ENCODE results near the gene DCP1B.

DCP1B gene

DNA sequence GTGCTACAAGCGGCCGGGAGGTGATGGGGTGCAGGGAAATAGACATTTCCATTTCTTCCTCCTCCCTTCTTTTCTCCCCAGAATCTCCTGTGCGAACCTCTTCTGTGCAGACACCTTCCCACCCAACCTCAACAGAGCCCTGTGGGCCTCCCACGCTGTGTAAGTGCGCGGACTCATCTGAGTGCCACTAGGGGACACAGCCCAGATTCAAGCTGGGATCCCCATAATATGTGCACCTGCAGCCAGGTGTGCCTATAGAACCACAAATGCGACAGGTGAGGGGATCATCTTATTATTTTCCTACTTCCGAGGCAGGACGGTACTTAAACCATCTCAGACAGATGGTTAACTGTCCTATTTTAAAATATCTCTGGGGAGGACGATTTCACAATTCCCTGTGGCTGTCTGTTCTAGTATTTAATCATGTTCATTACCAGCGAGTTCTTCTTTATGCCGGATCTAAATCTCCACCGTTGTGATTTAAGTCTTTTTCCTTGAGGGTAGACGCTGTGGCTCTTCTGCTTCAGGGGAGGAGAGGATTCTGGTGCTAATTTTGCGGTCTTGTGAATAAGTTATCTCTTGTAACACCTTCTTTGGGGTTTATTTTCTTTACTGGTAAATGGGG, 31.3 kb upstream of the DCP1B start:
- H3K4me1 ChIP-seq (ENCODE audit: control insufficient read depth in 1 of 2, insufficient read depth in 2 of 2, low read length in 2 of 2): peaks cover 0 to 7% of the 10 kb centered on the region in 2 donors
- no peaks in the 10 kb centered on the region for H3K36me3 ChIP-seq (ENCODE audit: control insufficient read depth in 1 of 2, insufficient read depth in 2 of 2, low read length in 2 of 2)
- H3K4me3 ChIP-seq (ENCODE audit: low read depth in 1 of 2, low read length in 2 of 2): peak overlapping the region; percentile 58 to 63
- H3K9me3 ChIP-seq (ENCODE audit: control insufficient read depth in 1 of 2, low read length in 2 of 2): no peaks in the 10 kb centered on the region
- H3K27ac ChIP-seq (ENCODE audit: low read length): no peak overlapping the region
- H3K27me3 ChIP-seq (ENCODE audit: low read depth, low read length): no peaks in the 10 kb centered on the region

DNA sequence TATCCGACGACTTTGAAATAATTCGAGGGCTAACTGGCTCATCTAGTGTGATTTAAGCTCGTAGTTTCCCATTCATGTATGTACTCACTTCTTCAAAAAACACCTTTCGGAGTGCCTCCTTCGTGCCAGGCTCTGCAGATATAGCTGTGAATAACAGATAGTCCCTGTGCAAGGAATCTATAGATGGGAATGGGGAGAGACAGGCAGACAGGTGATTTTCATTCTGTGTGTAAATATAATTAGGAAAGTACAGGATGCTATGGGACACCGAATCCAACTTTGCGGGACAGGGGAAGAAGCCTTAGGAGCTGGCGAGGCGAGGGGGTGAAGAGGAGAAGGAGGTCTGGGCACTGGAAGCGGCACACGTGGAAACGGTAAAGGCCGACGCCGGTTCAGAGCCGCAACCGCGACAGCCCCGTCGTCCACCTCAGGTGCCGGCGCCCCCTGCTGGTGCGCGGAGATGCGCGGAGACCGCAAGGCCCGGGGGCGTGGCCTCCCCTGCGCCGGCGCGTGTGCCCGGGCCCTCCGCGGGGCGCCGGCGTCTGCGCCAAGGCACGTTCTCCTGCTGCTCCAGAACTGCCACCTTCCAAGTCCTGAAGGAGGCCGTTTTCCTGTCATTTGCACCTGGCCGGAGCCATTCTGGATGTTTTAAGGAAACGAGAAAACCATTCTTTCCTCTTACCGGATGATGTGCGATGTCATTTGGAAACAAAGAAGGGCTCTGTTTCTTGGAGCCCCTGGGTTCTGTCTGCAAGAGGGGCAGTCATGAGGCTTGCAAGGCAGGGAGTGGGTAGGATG, 30.6 kb upstream of the DCP1B start:
- H3K4me3 ChIP-seq (ENCODE audit: low read depth in 1 of 2, low read length in 2 of 2): peak overlapping the region; percentile 58 to 63
- no peaks in the 10 kb centered on the region for H3K27me3 ChIP-seq (ENCODE audit: low read depth, low read length)
- H3K36me3 ChIP-seq (ENCODE audit: control insufficient read depth in 1 of 2, insufficient read depth in 2 of 2, low read length in 2 of 2): no peaks in the 10 kb centered on the region
- peaks cover 0 to 7% of the 10 kb centered on the region in 2 donors for H3K4me1 ChIP-seq (ENCODE audit: control insufficient read depth in 1 of 2, insufficient read depth in 2 of 2, low read length in 2 of 2)
- H3K9me3 ChIP-seq (ENCODE audit: control insufficient read depth in 1 of 2, low read length in 2 of 2): no peaks in the 10 kb centered on the region
- no peak overlapping the region for H3K27ac ChIP-seq (ENCODE audit: low read length)

DNA sequence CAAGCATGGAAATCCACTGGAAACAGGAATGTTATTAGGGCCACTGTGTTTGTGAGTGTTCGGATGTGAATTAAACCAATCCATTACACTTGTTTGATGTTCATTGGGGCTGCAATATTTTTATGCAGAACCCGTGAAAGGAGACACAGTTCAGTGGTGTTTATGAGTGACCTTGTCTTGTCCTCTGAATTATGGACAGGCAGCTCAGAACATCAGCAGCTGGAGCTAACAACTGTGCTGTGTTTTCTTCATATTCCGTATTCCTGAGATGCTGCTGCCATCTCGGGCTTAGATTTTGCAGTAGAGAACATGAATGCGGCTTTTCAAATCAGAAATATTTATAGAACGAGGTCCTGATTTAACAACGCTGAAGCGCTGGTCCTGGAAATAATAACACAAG, 28.2 kb upstream of the DCP1B start:
- Histone ChIP-seq H3K27me3 (ENCODE audit: low read depth, low read length) (no peaks in the 10 kb centered on the region), H3K4me3 (ENCODE audit: low read depth in 1 of 2, low read length in 2 of 2) (no peak overlapping the region), H3K9me3 (ENCODE audit: control insufficient read depth in 1 of 2, low read length in 2 of 2) (no peaks in the 10 kb centered on the region), H3K27ac (ENCODE audit: low read length) (no peak overlapping the region), H3K4me1 (ENCODE audit: control insufficient read depth in 1 of 2, insufficient read depth in 2 of 2, low read length in 2 of 2) (peaks cover 0 to 7% of the 10 kb centered on the region in 2 donors), H3K36me3 (ENCODE audit: control insufficient read depth in 1 of 2, insufficient read depth in 2 of 2, low read length in 2 of 2) (no peaks in the 10 kb centered on the region)

DNA sequence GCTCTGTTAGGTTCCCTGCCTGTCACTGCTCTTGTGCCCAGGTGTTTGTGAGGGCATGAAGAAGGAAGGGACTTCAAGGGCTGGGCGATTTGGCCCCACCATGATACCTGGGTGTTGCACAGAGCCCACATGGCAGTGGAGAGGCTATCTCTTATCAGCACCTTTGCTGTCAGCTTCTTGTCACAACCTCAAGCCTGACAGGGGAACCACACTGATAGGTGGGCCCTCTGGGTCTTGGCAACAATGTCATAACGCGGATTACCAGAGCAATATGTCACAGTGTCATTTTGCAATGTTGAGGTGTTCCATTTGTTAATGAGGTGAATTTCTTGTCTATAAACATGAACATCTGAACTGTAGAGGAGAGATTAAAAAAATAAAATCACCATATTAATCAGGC, 25.6 kb upstream of the DCP1B start:
- Histone ChIP-seq H3K4me3 (ENCODE audit: low read depth in 1 of 2, low read length in 2 of 2) (no peak overlapping the region), H3K4me1 (ENCODE audit: control insufficient read depth in 1 of 2, insufficient read depth in 2 of 2, low read length in 2 of 2) (no peaks in the 10 kb centered on the region), H3K27ac (ENCODE audit: low read length) (no peak overlapping the region), H3K9me3 (ENCODE audit: control insufficient read depth in 1 of 2, low read length in 2 of 2) (no peaks in the 10 kb centered on the region), H3K27me3 (ENCODE audit: low read depth, low read length) (no peaks in the 10 kb centered on the region), H3K36me3 (ENCODE audit: control insufficient read depth in 1 of 2, insufficient read depth in 2 of 2, low read length in 2 of 2) (no peaks in the 10 kb centered on the region)

DNA sequence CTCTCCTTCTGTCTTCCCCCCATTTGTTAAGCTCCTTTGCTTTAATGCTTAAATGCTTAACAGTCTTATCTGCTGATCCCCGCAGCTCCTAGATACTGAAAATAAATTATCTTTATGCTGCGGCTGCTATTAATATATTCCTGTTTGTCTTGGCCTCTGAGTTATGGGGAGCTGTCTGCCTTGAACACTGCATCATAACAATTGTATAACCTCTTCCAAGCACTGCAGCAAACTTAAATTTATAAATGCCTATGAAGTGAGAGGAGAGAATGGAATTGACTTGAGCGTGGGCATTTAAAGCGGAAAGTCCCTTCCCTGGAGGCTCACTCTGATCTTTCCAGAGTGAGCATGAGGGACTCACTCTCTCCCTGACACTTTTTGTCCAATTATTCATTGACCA, 23.1 kb upstream of the DCP1B start:
- Histone ChIP-seq H3K4me1 (ENCODE audit: control insufficient read depth in 1 of 2, insufficient read depth in 2 of 2, low read length in 2 of 2) (no peaks in the 10 kb centered on the region), H3K9me3 (ENCODE audit: control insufficient read depth in 1 of 2, low read length in 2 of 2) (no peaks in the 10 kb centered on the region), H3K4me3 (ENCODE audit: low read depth in 1 of 2, low read length in 2 of 2) (no peak overlapping the region), H3K27me3 (ENCODE audit: low read depth, low read length) (no peaks in the 10 kb centered on the region), H3K36me3 (ENCODE audit: control insufficient read depth in 1 of 2, insufficient read depth in 2 of 2, low read length in 2 of 2) (no peaks in the 10 kb centered on the region), H3K27ac (ENCODE audit: low read length) (peak overlapping the region; percentile 22)

DNA sequence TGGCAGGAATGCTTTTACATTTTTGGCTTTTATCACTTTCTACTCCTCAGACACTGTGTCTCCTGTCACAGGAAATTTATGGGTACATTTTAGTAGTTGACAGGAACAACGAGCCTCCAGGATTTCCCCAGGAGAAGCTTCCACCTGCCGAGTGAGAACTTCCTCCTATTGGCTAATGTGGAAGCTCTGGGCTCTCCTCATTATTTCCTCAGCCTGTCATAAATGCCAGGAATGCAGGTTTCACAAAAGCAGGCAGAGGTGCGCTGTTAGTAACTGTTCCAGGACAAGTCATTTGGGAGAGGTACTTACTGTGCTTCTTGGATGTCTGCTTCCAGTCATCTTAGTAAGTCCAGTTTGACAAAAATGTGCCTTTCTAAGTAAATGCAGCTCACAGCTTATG, 19.1 kb upstream of the DCP1B start:
- H3K4me1 ChIP-seq (ENCODE audit: control insufficient read depth in 1 of 2, insufficient read depth in 2 of 2, low read length in 2 of 2): no peaks in the 10 kb centered on the region
- H3K27ac ChIP-seq (ENCODE audit: low read length): no peak overlapping the region
- no peak overlapping the region for H3K4me3 ChIP-seq (ENCODE audit: low read depth in 1 of 2, low read length in 2 of 2)
- no peaks in the 10 kb centered on the region for H3K36me3 ChIP-seq (ENCODE audit: control insufficient read depth in 1 of 2, insufficient read depth in 2 of 2, low read length in 2 of 2)
- no peaks in the 10 kb centered on the region for H3K9me3 ChIP-seq (ENCODE audit: control insufficient read depth in 1 of 2, low read length in 2 of 2)
- no peaks in the 10 kb centered on the region for H3K27me3 ChIP-seq (ENCODE audit: low read depth, low read length)

DNA sequence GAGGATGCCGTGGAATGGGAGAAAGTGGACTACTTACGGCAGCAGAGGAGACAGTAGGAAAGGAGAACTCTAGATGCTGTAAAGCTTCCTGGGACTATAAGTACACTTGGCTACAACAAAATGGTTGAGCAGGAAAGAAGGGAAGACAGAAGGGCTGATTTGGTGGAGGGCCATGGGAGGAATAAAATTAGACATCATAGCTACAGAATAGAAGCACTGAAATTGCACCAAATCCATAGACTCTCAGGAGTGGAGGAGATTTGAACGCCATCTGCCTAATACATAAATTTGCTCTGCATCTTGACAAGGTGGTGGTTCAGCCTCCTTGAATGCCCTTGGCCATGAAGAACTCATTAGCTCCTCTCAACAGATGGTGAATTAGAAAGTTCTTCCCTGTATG, 16.3 kb upstream of the DCP1B start:
- Histone ChIP-seq H3K9me3 (ENCODE audit: control insufficient read depth in 1 of 2, low read length in 2 of 2) (no peaks in the 10 kb centered on the region), H3K36me3 (ENCODE audit: control insufficient read depth in 1 of 2, insufficient read depth in 2 of 2, low read length in 2 of 2) (no peaks in the 10 kb centered on the region), H3K4me3 (ENCODE audit: low read depth in 1 of 2, low read length in 2 of 2) (no peak overlapping the region), H3K27me3 (ENCODE audit: low read depth, low read length) (no peaks in the 10 kb centered on the region), H3K27ac (ENCODE audit: low read length) (no peak overlapping the region), H3K4me1 (ENCODE audit: control insufficient read depth in 1 of 2, insufficient read depth in 2 of 2, low read length in 2 of 2) (peaks cover 0 to 3% of the 10 kb centered on the region in 2 donors)

DNA sequence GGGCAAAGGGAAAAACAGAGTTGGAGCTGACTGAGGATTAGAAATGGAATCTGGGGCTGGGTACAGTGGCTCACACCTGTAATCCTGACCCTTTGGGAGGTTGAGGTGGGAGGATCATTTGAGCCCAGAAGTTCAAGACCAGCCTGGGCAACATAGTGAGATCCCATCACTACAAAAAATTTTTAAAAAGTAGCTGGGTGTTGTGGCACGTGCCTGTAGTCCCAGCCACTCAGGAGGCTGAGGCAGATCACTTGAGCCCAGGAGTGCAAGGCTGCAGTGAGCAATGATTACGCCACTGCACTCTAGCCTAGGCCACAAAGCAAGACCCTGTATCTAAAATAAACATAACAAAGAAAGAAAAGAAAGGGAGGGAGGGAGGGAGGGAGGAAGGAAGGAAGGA, 14.9 kb upstream of the DCP1B start:
- no peak overlapping the region for H3K27ac ChIP-seq (ENCODE audit: low read length)
- H3K27me3 ChIP-seq (ENCODE audit: low read depth, low read length): no peaks in the 10 kb centered on the region
- H3K9me3 ChIP-seq (ENCODE audit: control insufficient read depth in 1 of 2, low read length in 2 of 2): no peaks in the 10 kb centered on the region
- peaks cover 6 to 7% of the 10 kb centered on the region in 2 donors for H3K4me1 ChIP-seq (ENCODE audit: control insufficient read depth in 1 of 2, insufficient read depth in 2 of 2, low read length in 2 of 2)
- no peak overlapping the region for H3K4me3 ChIP-seq (ENCODE audit: low read depth in 1 of 2, low read length in 2 of 2)
- H3K36me3 ChIP-seq (ENCODE audit: control insufficient read depth in 1 of 2, insufficient read depth in 2 of 2, low read length in 2 of 2): no peaks in the 10 kb centered on the region

DNA sequence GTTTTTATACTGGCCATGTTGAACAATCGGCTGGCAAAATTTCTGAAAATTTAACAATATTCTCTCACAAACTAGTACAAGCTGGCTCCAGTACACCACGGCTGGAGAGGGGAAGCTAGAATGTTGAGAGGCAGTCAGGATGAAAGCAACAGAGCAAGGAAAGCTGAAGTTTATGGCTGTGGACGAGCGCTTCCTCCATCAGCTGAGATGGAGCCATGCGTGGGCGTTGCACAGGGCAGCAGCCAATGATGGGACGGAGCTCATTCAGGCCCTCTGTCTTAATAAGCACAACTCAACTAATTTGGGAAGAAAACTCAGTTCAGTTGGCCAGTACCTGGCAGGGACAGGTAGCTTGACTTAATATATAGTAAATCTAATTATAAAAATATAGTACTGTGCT, 14.1 kb upstream of the DCP1B start:
- Histone ChIP-seq H3K27ac (ENCODE audit: low read length) (no peak overlapping the region), H3K4me3 (ENCODE audit: low read depth in 1 of 2, low read length in 2 of 2) (no peak overlapping the region), H3K4me1 (ENCODE audit: control insufficient read depth in 1 of 2, insufficient read depth in 2 of 2, low read length in 2 of 2) (peaks cover 7 to 14% of the 10 kb centered on the region in 2 donors), H3K36me3 (ENCODE audit: control insufficient read depth in 1 of 2, insufficient read depth in 2 of 2, low read length in 2 of 2) (no peaks in the 10 kb centered on the region), H3K27me3 (ENCODE audit: low read depth, low read length) (no peaks in the 10 kb centered on the region), H3K9me3 (ENCODE audit: control insufficient read depth in 1 of 2, low read length in 2 of 2) (no peaks in the 10 kb centered on the region)

DNA sequence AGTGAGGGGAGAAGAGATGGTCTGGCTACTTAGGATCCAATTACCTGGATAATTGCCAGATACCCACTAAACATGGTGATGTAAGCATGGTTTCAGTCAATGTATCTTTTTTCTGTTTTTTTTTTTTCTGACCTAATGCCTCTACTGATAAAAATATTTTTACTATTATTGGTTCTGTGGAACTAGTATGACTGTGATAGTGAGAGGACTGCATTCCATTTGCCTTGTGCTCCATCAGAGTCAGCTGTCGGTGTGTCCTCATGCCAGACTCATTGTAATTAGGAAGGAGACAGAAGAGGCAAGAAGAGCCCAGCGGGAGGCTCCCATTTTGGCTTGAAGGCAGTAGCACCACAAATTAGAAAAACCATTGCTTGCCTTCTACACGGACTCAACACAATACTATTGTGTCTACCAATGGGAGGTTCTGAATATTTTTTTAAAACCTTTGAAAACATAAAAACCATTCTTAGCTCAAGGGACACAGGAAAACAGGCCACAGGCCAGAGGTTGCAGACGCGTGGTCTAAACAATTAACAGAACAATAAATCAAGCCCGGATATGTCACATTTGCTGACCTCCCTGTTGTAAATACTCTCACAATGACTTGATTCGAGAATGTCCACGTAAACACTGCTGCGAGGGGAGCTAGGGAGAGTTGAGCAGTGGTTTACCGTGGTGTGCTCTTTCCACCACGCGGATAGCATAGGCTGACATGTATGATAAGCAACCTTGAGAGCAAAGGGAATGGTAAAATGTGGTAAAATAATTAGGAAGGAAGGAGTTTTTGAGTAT, 13.5 kb upstream of the DCP1B start:
- Histone ChIP-seq H3K4me3 (ENCODE audit: low read depth in 1 of 2, low read length in 2 of 2) (no peak overlapping the region), H3K4me1 (ENCODE audit: control insufficient read depth in 1 of 2, insufficient read depth in 2 of 2, low read length in 2 of 2) (peaks cover 7 to 20% of the 10 kb centered on the region in 2 donors), H3K27ac (ENCODE audit: low read length) (no peak overlapping the region), H3K9me3 (ENCODE audit: control insufficient read depth in 1 of 2, low read length in 2 of 2) (no peaks in the 10 kb centered on the region), H3K36me3 (ENCODE audit: control insufficient read depth in 1 of 2, insufficient read depth in 2 of 2, low read length in 2 of 2) (no peaks in the 10 kb centered on the region), H3K27me3 (ENCODE audit: low read depth, low read length) (no peaks in the 10 kb centered on the region)

DNA sequence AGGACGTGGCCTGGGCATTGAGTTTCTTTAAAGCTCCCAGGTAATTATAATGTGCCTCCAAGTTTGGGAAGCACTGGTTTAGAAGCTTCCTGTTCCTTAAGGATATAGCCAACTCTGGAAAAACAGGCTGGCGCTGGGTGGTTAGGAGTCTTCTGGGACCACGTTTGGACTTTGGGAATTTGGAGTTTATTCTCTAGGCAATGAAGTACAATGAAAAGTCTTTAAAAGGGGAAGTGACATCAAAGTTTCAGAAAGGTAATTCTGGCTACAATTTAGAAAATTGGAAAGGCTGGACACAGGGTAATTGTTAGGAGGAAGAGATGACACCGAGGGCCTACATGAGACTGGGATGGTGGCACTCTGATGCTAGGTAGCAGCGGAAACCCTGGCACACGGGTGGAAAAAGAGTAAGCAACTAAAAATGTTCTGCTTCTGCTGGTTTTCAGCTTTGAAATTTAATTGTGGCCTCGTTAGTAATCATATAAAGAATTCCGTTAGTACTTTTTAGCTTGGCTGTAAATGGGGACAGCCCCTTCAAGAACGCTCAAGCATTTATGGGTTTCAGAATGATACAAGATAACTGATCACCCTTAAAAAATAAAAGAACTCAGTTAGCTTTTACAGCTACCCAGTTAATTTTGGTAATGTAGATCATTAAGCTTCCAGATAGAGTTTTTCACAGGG, 12.7 kb upstream of the DCP1B start:
- Histone ChIP-seq H3K27ac (ENCODE audit: low read length) (no peak overlapping the region), H3K4me3 (ENCODE audit: low read depth in 1 of 2, low read length in 2 of 2) (no peak overlapping the region), H3K9me3 (ENCODE audit: control insufficient read depth in 1 of 2, low read length in 2 of 2) (no peaks in the 10 kb centered on the region), H3K27me3 (ENCODE audit: low read depth, low read length) (no peaks in the 10 kb centered on the region), H3K4me1 (ENCODE audit: control insufficient read depth in 1 of 2, insufficient read depth in 2 of 2, low read length in 2 of 2) (peaks cover 7 to 24% of the 10 kb centered on the region in 2 donors), H3K36me3 (ENCODE audit: control insufficient read depth in 1 of 2, insufficient read depth in 2 of 2, low read length in 2 of 2) (no peaks in the 10 kb centered on the region)

Data from muscle layer of duodenum (tissue), 2 donors.